ENCODE data around the gene ELAC1. TPM values are rescaled to one million over a fixed set of nuclear protein-coding genes. Genes with fewer than 3 reads are reported as not detected.
"Not testable (repeated sequence)": the region's sequence is repeated elsewhere in the genome, so short reads cannot be mapped to it uniquely, and the experiment has no call there.

The ELAC1 gene
- total RNA-seq, 4 donors from 2014 or later = 3.4 to 14.2 (median 5.0) TPM

GRCh38 chr18:50944245-50944932, 23.5 kb upstream of the ELAC1 start:
- H3K4me3 ChIP-seq = no peak overlapping the region
- no peaks in the 10 kb centered on the region for H3K9me3 ChIP-seq
- no peak overlapping the region for H3K27ac ChIP-seq
- H3K27me3 ChIP-seq = no peaks in the 10 kb centered on the region
- TF ChIP-seq POLR2AphosphoS5 (IDR thresholded peaks at IDR 0.05) (no peak), POLR2A (IDR thresholded peaks at IDR 0.05) (no peak), EP300 (IDR thresholded peaks at IDR 0.05) (no peak)
- TF ChIP-seq, protein P1, sequence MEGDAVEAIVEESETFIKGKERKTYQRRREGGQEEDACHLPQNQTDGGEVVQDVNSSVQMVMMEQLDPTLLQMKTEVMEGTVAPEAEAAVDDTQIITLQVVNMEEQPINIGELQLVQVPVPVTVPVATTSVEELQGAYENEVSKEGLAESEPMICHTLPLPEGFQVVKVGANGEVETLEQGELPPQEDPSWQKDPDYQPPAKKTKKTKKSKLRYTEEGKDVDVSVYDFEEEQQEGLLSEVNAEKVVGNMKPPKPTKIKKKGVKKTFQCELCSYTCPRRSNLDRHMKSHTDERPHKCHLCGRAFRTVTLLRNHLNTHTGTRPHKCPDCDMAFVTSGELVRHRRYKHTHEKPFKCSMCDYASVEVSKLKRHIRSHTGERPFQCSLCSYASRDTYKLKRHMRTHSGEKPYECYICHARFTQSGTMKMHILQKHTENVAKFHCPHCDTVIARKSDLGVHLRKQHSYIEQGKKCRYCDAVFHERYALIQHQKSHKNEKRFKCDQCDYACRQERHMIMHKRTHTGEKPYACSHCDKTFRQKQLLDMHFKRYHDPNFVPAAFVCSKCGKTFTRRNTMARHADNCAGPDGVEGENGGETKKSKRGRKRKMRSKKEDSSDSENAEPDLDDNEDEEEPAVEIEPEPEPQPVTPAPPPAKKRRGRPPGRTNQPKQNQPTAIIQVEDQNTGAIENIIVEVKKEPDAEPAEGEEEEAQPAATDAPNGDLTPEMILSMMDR (IDR thresholded peaks at IDR 0.05) = no peak
- ATAC-seq = no peak
- H3K36me3 ChIP-seq = peaks cover 0 to 43% of the 10 kb centered on the region in 2 donors
- no peaks in the 10 kb centered on the region for H3K4me1 ChIP-seq
- 75 to 80% methylated on average over 4 of the region's 4 CpGs for WGBS, 2 donors (ENCODE audit: low coverage in 1 of 2)

DNA sequence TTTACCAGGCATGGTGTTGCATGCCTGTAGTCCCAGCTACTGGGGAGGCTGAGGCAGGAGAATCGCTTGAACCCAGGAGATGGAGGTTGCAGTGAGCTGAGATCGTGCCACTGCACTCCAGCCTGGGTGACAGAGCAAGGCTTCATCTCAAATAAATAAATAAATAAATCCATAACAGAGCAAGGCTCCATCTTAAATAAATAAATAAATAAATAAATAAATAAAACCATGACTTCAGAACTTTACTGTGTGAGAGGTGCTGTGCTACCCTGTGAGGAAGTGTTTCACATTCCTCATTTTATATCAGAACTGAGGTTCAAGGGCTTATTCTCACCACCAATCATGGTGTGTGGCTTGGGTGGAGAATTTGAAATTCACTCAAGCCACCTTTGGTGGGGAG, 21.9 kb upstream of the ELAC1 start:
- ATAC-seq, H3K4me3 ChIP-seq, H3K9me3 ChIP-seq, H3K27me3 ChIP-seq, H3K27ac ChIP-seq, H3K4me1 ChIP-seq: not testable (repeated sequence)
- H3K36me3 ChIP-seq = peaks cover 0 to 31% of the 10 kb centered on the region in 2 donors
- 93% methylated on average over 2 of the region's 2 CpGs; no CpG with 5 or more reads in 1 of the 2 donors for WGBS, 2 donors (ENCODE audit: low coverage in 1 of 2)

GRCh38 chr18:50947899-50948298, 19.9 kb upstream of the ELAC1 start:
- Histone ChIP-seq H3K4me3 (no peak overlapping the region), H3K36me3 (peaks cover 0 to 29% of the 10 kb centered on the region in 2 donors), H3K9me3 (no peaks in the 10 kb centered on the region), H3K27ac (no peak overlapping the region), H3K4me1 (no peaks in the 10 kb centered on the region), H3K27me3 (no peaks in the 10 kb centered on the region)
- WGBS, 2 donors (ENCODE audit: low coverage in 1 of 2) = 30 to 44% methylated on average over 1 of the region's 1 CpG
- ATAC-seq = no peak
- no peak for TF ChIP-seq EP300 (IDR thresholded peaks at IDR 0.05)
- no peak for TF ChIP-seq POLR2A (IDR thresholded peaks at IDR 0.05)
- no peak for TF ChIP-seq POLR2AphosphoS5 (IDR thresholded peaks at IDR 0.05)
- TF ChIP-seq, protein P1 (IDR thresholded peaks at IDR 0.05) = no peak

DNA sequence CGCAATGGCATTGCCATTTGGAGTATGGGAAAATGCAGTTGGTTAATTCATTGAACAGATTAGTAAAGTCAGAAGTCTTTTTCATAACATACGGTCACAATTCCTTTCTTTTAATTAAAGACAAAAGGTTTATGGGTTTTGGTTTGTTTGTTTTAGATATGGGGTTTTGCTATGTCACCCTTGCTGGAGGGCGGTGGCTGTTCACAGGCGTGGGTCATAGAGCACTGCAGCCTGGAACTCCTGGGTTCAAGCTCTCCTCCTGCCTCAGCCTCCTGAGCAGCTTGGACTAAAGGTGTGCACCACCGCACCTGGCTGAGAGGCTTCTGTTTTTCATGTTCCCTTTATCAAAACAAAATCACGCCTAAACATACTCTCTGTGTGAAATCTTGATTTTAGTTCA, 18.7 kb upstream of the ELAC1 start:
- TF ChIP-seq, protein P1 (IDR thresholded peaks at IDR 0.05) = no peak
- TF ChIP-seq POLR2A (IDR thresholded peaks at IDR 0.05) (no peak), EP300 (IDR thresholded peaks at IDR 0.05) (no peak), POLR2AphosphoS5 (IDR thresholded peaks at IDR 0.05) (no peak)
- ATAC-seq = no peak
- WGBS, 2 donors (ENCODE audit: low coverage in 1 of 2) = 84 to 93% methylated on average over 5 to 6 of the region's 6 CpGs
- Histone ChIP-seq H3K4me1 (no peaks in the 10 kb centered on the region), H3K36me3 (peaks cover 0 to 26% of the 10 kb centered on the region in 2 donors), H3K4me3 (no peak overlapping the region), H3K9me3 (no peaks in the 10 kb centered on the region), H3K27me3 (no peaks in the 10 kb centered on the region), H3K27ac (no peak overlapping the region)

- TF ChIP-seq POLR2AphosphoS5 (IDR thresholded peaks at IDR 0.05) (no peak), POLR2A (IDR thresholded peaks at IDR 0.05) (no peak), EP300 (IDR thresholded peaks at IDR 0.05) (no peak)
- TF ChIP-seq, protein P1 (IDR thresholded peaks at IDR 0.05) = no peak
- no peak for ATAC-seq
Observed at GRCh38 chr18:50950626-50951025, 17.2 kb upstream of the ELAC1 start.

More at GRCh38 chr18:50950626-50951025, 17.2 kb upstream of the ELAC1 start:
- Histone ChIP-seq H3K27me3 (no peaks in the 10 kb centered on the region), H3K4me1 (no peaks in the 10 kb centered on the region), H3K27ac (no peak overlapping the region), H3K36me3 (peaks cover 0 to 13% of the 10 kb centered on the region in 2 donors), H3K9me3 (no peaks in the 10 kb centered on the region), H3K4me3 (no peak overlapping the region)
- WGBS, 2 donors (ENCODE audit: low coverage in 1 of 2) = 80 to 91% methylated on average over 1 of the region's 4 CpGs

All from gastroesophageal sphincter (tissue), 4 donors.